ENCODE results near the gene BFSP2.

The BFSP2 gene

GRCh38 chr3:133384331-133385027 lies 15.4 kb upstream of the BFSP2 start:
- DNase-seq, result peak; percentile 61 to 76

- DNase-seq, result no peak
Observed at GRCh38 chr3:133386876-133387275, 13.0 kb upstream of the BFSP2 start.

GRCh38 chr3:133387341-133387740 lies 12.5 kb upstream of the BFSP2 start:
- no peak for DNase-seq

- DNase-seq, result no peak
Observed at GRCh38 chr3:133388696-133389395, 11.0 kb upstream of the BFSP2 start.

- no peak for DNase-seq
Observed at GRCh38 chr3:133390715-133391114, 9.1 kb upstream of the BFSP2 start.

GRCh38 chr3:133393204-133393603 lies 6.7 kb upstream of the BFSP2 start:
- DNase-seq, result no peak

- no peak for DNase-seq
Observed at GRCh38 chr3:133393691-133394474, 6.0 kb upstream of the BFSP2 start.

- no peak for DNase-seq
Observed at GRCh38 chr3:133394561-133395311, 5.1 kb upstream of the BFSP2 start.

GRCh38 chr3:133396906-133397305 lies 3.0 kb upstream of the BFSP2 start:
- DNase-seq, result no peak

- no peak for DNase-seq
Observed at GRCh38 chr3:133401374-133402135, 1.7 kb downstream of the BFSP2 start.

GRCh38 chr3:133404920-133405319 lies 5.1 kb downstream of the BFSP2 start:
- peak; percentile 55 to 60 for DNase-seq

GRCh38 chr3:133408366-133408765 lies 8.5 kb downstream of the BFSP2 start:
- DNase-seq, result no peak

GRCh38 chr3:133408961-133409360 lies 9.1 kb downstream of the BFSP2 start:
- DNase-seq, result no peak

GRCh38 chr3:133410191-133410892 lies 10.5 kb downstream of the BFSP2 start:
- DNase-seq, result no peak

GRCh38 chr3:133412183-133413132 lies 12.6 kb downstream of the BFSP2 start:
- DNase-seq, result peak; percentile 48 to 53

- DNase-seq, result peak; percentile 48 to 60
Observed at GRCh38 chr3:133413161-133414020, 13.5 kb downstream of the BFSP2 start.

GRCh38 chr3:133414021-133414392 lies 14.2 kb downstream of the BFSP2 start:
- no peak for DNase-seq

- DNase-seq, result no peak
Observed at GRCh38 chr3:133418361-133418760, 18.5 kb downstream of the BFSP2 start.

GRCh38 chr3:133419151-133419909 lies 19.5 kb downstream of the BFSP2 start:
- no peak for DNase-seq

All from SHP77 (cell line).